Measurements from ENCODE around the gene ABHD17B. TPM values are rescaled to one million over a fixed set of nuclear protein-coding genes. Genes with fewer than 3 reads are reported as not detected.

Gene ABHD17B
- total and polyA plus RNA-seq, 4 donors, result 5.2 to 17.7 (median 10.1) TPM

GRCh38 chr9:71822935-71823334, 88.1 kb downstream of the ABHD17B start:
- no peak for DNase-seq (ENCODE audit: low spot score)
- Histone ChIP-seq H3K27ac (ENCODE audit: low read depth in 1 of 2, low read length in 2 of 2) (no peak overlapping the region), H3K27me3 (ENCODE audit: control insufficient read depth in 4 of 4, insufficient read depth in 4 of 4, low read length in 3 of 4) (no peaks in the 10 kb centered on the region), H3K4me1 (ENCODE audit: control insufficient read depth in 4 of 4, insufficient read depth in 4 of 4, low read length in 3 of 4) (no peaks in the 10 kb centered on the region), H3K9me3 (ENCODE audit: control insufficient read depth in 4 of 4, low read length in 3 of 4) (no peaks in the 10 kb centered on the region), H3K9ac (ENCODE audit: low read depth in 1 of 2, low read length in 2 of 2) (no peak overlapping the region), H3K36me3 (ENCODE audit: control insufficient read depth in 4 of 4, insufficient read depth in 3 of 4, low read depth in 1 of 4, low read length in 3 of 4) (no peaks in the 10 kb centered on the region), H3K4me3 (ENCODE audit: low read depth in 1 of 3, low read length in 3 of 3) (no peak overlapping the region)
- TF ChIP-seq SP1 (IDR thresholded peaks at IDR 0.05) (no peak), RAD21 (IDR thresholded peaks at IDR 0.05) (no peak), MAX (IDR thresholded peaks at IDR 0.05) (no peak), GABPA (IDR thresholded peaks at IDR 0.05 in 1 of 2, conservative IDR thresholded peaks at IDR 0.05 in 1 of 2) (no peak), JUND (IDR thresholded peaks at IDR 0.05) (no peak), FOXA1 (IDR thresholded peaks at IDR 0.05) (no peak), YY1 (IDR thresholded peaks at IDR 0.05) (no peak)

GRCh38 chr9:71822456-71822855, 88.5 kb downstream of the ABHD17B start:
- no peak overlapping the region for H3K9ac ChIP-seq (ENCODE audit: low read depth in 1 of 2, low read length in 2 of 2)
- no peak overlapping the region for H3K4me3 ChIP-seq (ENCODE audit: low read depth in 1 of 3, low read length in 3 of 3)
- no peaks in the 10 kb centered on the region for H3K9me3 ChIP-seq (ENCODE audit: control insufficient read depth in 4 of 4, low read length in 3 of 4)
- H3K36me3 ChIP-seq (ENCODE audit: control insufficient read depth in 4 of 4, insufficient read depth in 3 of 4, low read depth in 1 of 4, low read length in 3 of 4), result no peaks in the 10 kb centered on the region
- no peak for TF ChIP-seq REST (IDR thresholded peaks at IDR 0.05)
- TF ChIP-seq ZBTB33 (IDR thresholded peaks at IDR 0.05), result no peak
- TF ChIP-seq GABPA (IDR thresholded peaks at IDR 0.05 in 1 of 2, conservative IDR thresholded peaks at IDR 0.05 in 1 of 2), result no peak
- no peak for TF ChIP-seq NR2F2 (IDR thresholded peaks at IDR 0.05)
- no peak for TF ChIP-seq MAX (IDR thresholded peaks at IDR 0.05)
- no peak for TF ChIP-seq TAF1 (conservative IDR thresholded peaks at IDR 0.05)
- no peak for TF ChIP-seq HNF4A (conservative IDR thresholded peaks at IDR 0.05)
- TF ChIP-seq JUND (IDR thresholded peaks at IDR 0.05), result no peak
- no peak for TF ChIP-seq CTCF (IDR thresholded peaks at IDR 0.05; ENCODE audit: low read depth, low read length, missing input control)
- no peak for TF ChIP-seq HNF4G (IDR thresholded peaks at IDR 0.05)
- no peak for TF ChIP-seq RAD21 (IDR thresholded peaks at IDR 0.05)
- TF ChIP-seq RXRA (IDR thresholded peaks at IDR 0.05), result no peak
- no peak for TF ChIP-seq ATF3 (IDR thresholded peaks at IDR 0.05)
- TF ChIP-seq YY1 (IDR thresholded peaks at IDR 0.05), result no peak
- no peak for TF ChIP-seq FOXA2 (IDR thresholded peaks at IDR 0.05)
- H3K27me3 ChIP-seq (ENCODE audit: control insufficient read depth in 4 of 4, insufficient read depth in 4 of 4, low read length in 3 of 4), result no peaks in the 10 kb centered on the region
- no peak for DNase-seq (ENCODE audit: low spot score)
- WGBS, result 86% methylated on average over 3 of the region's 3 CpGs
- no peak overlapping the region for H3K27ac ChIP-seq (ENCODE audit: low read depth in 1 of 2, low read length in 2 of 2)
- H3K4me1 ChIP-seq (ENCODE audit: control insufficient read depth in 4 of 4, insufficient read depth in 4 of 4, low read length in 3 of 4), result no peaks in the 10 kb centered on the region
